Hepatocyte (in vitro differentiated cells): Measurements from ENCODE around the gene NAV2. TPM values are rescaled to one million over a fixed set of nuclear protein-coding genes. Genes with fewer than 3 reads are reported as not detected.
A peak's percentile ranks its signal among the peaks of the same experiment; 100 is the strongest.

Experiments used
- DNase-seq: peaks from one replicate; pipeline ENCODE4 v3.0.0-alpha.2; 2016; ENCODE audit warnings: low spot score
- H2AFZ ChIP-seq: fragments of 200-600 bp; sonication (generic); 2 replicates; pipeline ENCODE4 v1.6.0; 2016; ENCODE audit warnings: antibody characterized with exemption, mild to moderate bottlenecking
- H3K27ac ChIP-seq: fragments of 200-600 bp; sonication (generic); 2 replicates; pipeline ENCODE4 v1.5.1; 2016; ENCODE audit warnings: mild to moderate bottlenecking
- H3K27me3 ChIP-seq: fragments of 200-600 bp; sonication (generic); 2 replicates; pipeline ENCODE4 v1.6.1; 2016
- H3K36me3 ChIP-seq: fragments of 200-600 bp; sonication (generic); replicated peaks from 2 replicates; pipeline ENCODE4 v1.5.1; 2016; ENCODE audit warnings: low read depth; ENCODE audit not compliant: insufficient read depth
- H3K4me1 ChIP-seq: fragments of 200-600 bp; sonication (generic); 2 replicates; pipeline ENCODE4 v1.5.1; 2016; ENCODE audit warnings: mild to moderate bottlenecking, moderate library complexity; ENCODE audit not compliant: insufficient read depth
- H3K4me2 ChIP-seq: fragments of 200-600 bp; sonication (generic); 2 replicates; pipeline ENCODE4 v1.6.0; 2016
- H3K4me3 ChIP-seq: fragments of 200-600 bp; sonication (generic); 2 replicates; pipeline ENCODE4 v1.5.1; 2016; ENCODE audit warnings: mild to moderate bottlenecking
- H3K79me2 ChIP-seq: fragments of 200-600 bp; sonication (generic); 2 replicates; pipeline ENCODE4 v1.6.0; 2017; ENCODE audit warnings: mild to moderate bottlenecking
- H3K9me2 ChIP-seq: fragments of 200-600 bp; sonication (generic); replicated peaks from 2 replicates; pipeline ENCODE4 v1.6.0; 2017; ENCODE audit warnings: mild to moderate bottlenecking; ENCODE audit not compliant: insufficient read depth
- H3K9me3 ChIP-seq: fragments of 200-600 bp; sonication (generic); 2 replicates; pipeline ENCODE4 v1.5.1; 2016; ENCODE audit warnings: low read depth, mild to moderate bottlenecking
- H4K20me1 ChIP-seq: fragments of 200-600 bp; sonication (generic); 2 replicates; pipeline ENCODE4 v1.6.0; 2016; ENCODE audit warnings: mild to moderate bottlenecking; ENCODE audit not compliant: insufficient read depth, poor library complexity, severe bottlenecking
- EZH2 ChIP-seq: fragments of 200-600 bp; sonication (generic); IDR thresholded peaks from 2 replicates; pipeline ENCODE4 v1.6.1; 2016; ENCODE audit warnings: antibody characterized with exemption, mild to moderate bottlenecking, borderline replicate concordance
- EZH2phosphoT487 ChIP-seq: fragments of 200-600 bp; sonication (generic); IDR thresholded peaks from one replicate; pipeline ENCODE4 v1.6.1; 2018; ENCODE audit warnings: antibody characterized with exemption, mild to moderate bottlenecking, low read depth, moderate library complexity; ENCODE audit not compliant: unreplicated experiment, severe bottlenecking
- WGBS: methylation state at CpG from one replicate; pipeline ENCODE4 v1.1.6; 2016; ENCODE audit warnings: low lambda C conversion rate; ENCODE audit errors: missing lambda C conversion rate; 5-methylcytosine and 5-hydroxymethylcytosine counted together
- polyA plus RNA-seq: library from polyadenylated mRNA; unstranded; fragments of >200 nt; fragmentation: Nextera tagmentation; extraction: Ambion mirVana; gene quantifications from 2 replicates; pipeline ENCODE4 v1.2.1, GENCODE V29; 2016
- total RNA-seq: library from RNA; depleted of rRNA; stranded (reverse); fragments of >200 nt; gene quantifications from 2 replicates; pipeline ENCODE4 v1.2.3, GENCODE V29; 2014
- TF ChIP-seq, protein P1 (sequence below): fragments of 200-600 bp; sonication (generic); IDR thresholded peaks from 2 replicates; pipeline ENCODE4 v1.5.1; 2016; ENCODE audit warnings: antibody characterized with exemption, mild to moderate bottlenecking; ENCODE audit not compliant: poor library complexity

Gene NAV2
- total and polyA plus RNA-seq, 2 experiments from 2014 or later: 23.7 to 30.8 TPM

DNA sequence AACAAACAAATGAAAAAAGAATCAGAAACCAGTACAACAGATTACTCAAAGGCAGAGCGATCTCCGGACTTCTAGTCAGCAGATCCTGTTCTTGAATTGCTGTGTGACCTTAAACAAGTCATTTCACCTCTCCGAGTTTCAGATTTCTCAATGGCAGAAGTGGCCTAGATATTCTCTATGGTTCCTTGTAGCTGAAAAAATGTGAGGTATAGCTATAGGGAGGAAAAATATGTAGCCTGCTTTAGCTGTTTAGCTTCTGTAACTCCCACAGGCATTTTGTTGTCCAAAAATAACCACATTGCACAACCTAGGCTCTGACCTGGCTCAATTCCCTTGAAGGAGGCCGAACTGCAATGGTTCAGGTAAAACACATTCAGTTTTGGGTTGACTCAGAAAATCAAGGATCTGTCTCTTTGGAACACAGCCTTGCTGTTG lies 347.0 kb downstream of the NAV2 start:
- no peak overlapping the region for H2AFZ ChIP-seq
- H3K27ac ChIP-seq: peak overlapping the region; percentile 4
- H3K9me3 ChIP-seq: no peaks in the 10 kb centered on the region
- H3K36me3 ChIP-seq: no peaks in the 10 kb centered on the region
- H4K20me1 ChIP-seq: no peaks in the 10 kb centered on the region
- H3K79me2 ChIP-seq: no peaks in the 10 kb centered on the region
- H3K4me1 ChIP-seq: peaks cover 25% of the 10 kb centered on the region
- WGBS: 96% methylated on average over 4 of the region's 4 CpGs
- DNase-seq: no peak
- TF ChIP-seq EZH2 (no peak), EZH2phosphoT487 (no peak)
- TF ChIP-seq, protein P1, sequence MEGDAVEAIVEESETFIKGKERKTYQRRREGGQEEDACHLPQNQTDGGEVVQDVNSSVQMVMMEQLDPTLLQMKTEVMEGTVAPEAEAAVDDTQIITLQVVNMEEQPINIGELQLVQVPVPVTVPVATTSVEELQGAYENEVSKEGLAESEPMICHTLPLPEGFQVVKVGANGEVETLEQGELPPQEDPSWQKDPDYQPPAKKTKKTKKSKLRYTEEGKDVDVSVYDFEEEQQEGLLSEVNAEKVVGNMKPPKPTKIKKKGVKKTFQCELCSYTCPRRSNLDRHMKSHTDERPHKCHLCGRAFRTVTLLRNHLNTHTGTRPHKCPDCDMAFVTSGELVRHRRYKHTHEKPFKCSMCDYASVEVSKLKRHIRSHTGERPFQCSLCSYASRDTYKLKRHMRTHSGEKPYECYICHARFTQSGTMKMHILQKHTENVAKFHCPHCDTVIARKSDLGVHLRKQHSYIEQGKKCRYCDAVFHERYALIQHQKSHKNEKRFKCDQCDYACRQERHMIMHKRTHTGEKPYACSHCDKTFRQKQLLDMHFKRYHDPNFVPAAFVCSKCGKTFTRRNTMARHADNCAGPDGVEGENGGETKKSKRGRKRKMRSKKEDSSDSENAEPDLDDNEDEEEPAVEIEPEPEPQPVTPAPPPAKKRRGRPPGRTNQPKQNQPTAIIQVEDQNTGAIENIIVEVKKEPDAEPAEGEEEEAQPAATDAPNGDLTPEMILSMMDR: no peak
- no peak overlapping the region for H3K4me3 ChIP-seq
- no peak overlapping the region for H3K4me2 ChIP-seq
- H3K27me3 ChIP-seq: no peaks in the 10 kb centered on the region
- H3K9me2 ChIP-seq: no peaks in the 10 kb centered on the region

- H3K9me2 ChIP-seq: no peaks in the 10 kb centered on the region
- no peaks in the 10 kb centered on the region for H4K20me1 ChIP-seq
- no peaks in the 10 kb centered on the region for H3K27me3 ChIP-seq
- no peaks in the 10 kb centered on the region for H3K36me3 ChIP-seq
- H3K27ac ChIP-seq: peak overlapping the region; percentile 4
- TF ChIP-seq EZH2: no peak
- no peak for TF ChIP-seq EZH2phosphoT487
- TF ChIP-seq, protein P1: no peak
- H2AFZ ChIP-seq: no peak overlapping the region
- peaks cover 26% of the 10 kb centered on the region for H3K4me1 ChIP-seq
- no peak overlapping the region for H3K4me2 ChIP-seq
- no peaks in the 10 kb centered on the region for H3K79me2 ChIP-seq
- WGBS: 87% methylated on average over 3 of the region's 3 CpGs
- no peaks in the 10 kb centered on the region for H3K9me3 ChIP-seq
- no peak overlapping the region for H3K4me3 ChIP-seq
- no peak for DNase-seq
Observed at GRCh38 chr11:20060181-20060580, 347.5 kb downstream of the NAV2 start.

DNA sequence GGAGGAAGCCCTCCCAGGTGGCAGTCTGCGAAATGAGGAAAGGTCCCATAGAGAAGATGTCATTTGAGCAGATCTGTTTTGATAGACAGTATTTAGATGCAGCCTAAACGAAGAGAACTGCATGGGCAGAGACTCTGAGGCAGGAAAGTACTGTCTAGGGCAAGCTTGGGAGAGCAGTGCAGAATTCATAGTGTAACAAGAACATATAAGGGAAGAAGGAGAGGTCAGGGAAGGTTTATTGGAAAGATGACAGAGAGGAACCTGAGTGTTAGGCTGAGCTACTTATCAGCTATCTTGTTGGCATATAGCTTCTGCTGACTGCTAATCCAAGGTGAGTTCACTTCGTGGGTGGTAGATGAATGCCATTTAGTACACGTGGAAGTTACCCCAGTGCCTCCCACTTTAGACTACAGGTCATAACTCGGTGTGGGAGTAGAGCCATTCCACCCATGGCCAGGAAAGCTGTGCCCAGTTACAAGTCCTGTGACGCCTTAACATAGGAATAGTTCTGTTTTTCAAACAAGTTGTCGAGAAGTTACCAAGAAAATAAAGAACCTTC lies 348.1 kb downstream of the NAV2 start:
- no peaks in the 10 kb centered on the region for H3K36me3 ChIP-seq
- 89% methylated on average over 7 of the region's 7 CpGs for WGBS
- H2AFZ ChIP-seq: no peak overlapping the region
- no peaks in the 10 kb centered on the region for H4K20me1 ChIP-seq
- no peak overlapping the region for H3K4me2 ChIP-seq
- H3K9me3 ChIP-seq: no peaks in the 10 kb centered on the region
- no peaks in the 10 kb centered on the region for H3K9me2 ChIP-seq
- no peak overlapping the region for H3K27ac ChIP-seq
- no peaks in the 10 kb centered on the region for H3K27me3 ChIP-seq
- no peaks in the 10 kb centered on the region for H3K79me2 ChIP-seq
- H3K4me3 ChIP-seq: no peak overlapping the region
- peaks cover 26% of the 10 kb centered on the region for H3K4me1 ChIP-seq
- no peak for DNase-seq
- TF ChIP-seq, protein P1: no peak
- no peak for TF ChIP-seq EZH2phosphoT487
- TF ChIP-seq EZH2: no peak
